HG02973 (cell line): ENCODE data around the gene TOP3B.

ENCODE experiments used
- ATAC-seq: cut with Tn5 transposase; IDR thresholded peaks from one replicate; pipeline ENCODE4 v1.9.1; 2021; ENCODE audit warnings: moderate library complexity; ENCODE audit not compliant: unreplicated experiment

Gene TOP3B

DNA sequence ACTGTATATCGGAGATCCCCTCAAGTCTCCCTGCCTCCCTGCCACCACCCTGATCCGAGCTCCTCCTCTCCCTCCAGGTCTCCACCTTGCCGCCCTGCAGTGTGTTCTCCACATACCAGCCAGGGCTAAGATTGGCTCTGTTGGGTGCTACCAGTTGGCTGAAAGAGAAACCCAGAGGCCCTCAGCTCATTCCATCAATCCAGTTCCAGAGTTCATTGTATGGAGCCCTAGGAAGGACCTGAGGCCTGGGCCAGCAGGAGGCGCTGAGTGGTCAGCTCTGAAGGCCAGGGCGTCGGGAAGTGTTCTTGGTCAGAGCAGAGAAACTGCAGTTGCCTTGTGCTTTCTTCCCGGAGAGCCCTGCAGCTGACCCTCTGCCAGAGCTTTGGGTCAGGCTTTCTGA lies 2.2 kb upstream of the TOP3B start:
- no peak for ATAC-seq

DNA sequence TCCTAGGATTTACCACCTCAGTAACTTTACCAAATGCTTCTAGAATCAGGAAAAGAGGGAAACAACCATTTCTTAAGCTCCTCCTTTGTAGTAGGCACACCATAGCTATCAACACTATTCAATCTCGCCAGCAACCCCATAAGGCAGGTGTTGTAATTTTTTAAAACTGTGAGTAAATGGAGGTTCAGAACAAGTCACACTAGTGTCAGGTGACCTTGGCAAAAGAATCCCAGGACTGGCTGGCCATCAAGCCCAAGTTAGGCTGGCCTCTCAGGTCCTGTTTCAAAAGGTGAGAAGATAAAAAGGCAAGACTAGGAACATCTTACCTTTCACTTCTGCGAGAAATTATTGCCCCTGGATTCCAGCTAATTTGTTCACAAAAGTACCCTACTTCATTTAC lies 713 bp downstream of the TOP3B start:
- no peak for ATAC-seq

DNA sequence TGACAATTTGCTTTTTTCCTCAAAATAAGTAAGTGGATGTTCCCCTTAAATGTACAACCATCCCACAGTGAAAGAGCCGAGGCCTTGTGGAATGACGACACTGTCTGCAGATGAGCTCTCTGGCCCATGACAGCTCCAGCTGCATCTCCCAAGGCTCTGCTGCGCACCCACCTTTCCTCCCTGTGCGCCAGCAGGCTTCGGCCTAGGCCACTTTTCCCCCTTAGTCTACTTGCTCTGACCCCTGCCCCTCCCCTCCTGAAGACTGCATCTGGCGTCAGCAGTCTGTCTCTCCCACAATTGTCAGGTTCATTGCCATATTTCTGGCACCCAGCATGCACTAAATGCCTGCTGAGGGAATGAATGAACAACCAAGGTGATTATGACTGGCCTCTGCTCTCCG lies 2.0 kb downstream of the TOP3B start:
- ATAC-seq = no peak

DNA sequence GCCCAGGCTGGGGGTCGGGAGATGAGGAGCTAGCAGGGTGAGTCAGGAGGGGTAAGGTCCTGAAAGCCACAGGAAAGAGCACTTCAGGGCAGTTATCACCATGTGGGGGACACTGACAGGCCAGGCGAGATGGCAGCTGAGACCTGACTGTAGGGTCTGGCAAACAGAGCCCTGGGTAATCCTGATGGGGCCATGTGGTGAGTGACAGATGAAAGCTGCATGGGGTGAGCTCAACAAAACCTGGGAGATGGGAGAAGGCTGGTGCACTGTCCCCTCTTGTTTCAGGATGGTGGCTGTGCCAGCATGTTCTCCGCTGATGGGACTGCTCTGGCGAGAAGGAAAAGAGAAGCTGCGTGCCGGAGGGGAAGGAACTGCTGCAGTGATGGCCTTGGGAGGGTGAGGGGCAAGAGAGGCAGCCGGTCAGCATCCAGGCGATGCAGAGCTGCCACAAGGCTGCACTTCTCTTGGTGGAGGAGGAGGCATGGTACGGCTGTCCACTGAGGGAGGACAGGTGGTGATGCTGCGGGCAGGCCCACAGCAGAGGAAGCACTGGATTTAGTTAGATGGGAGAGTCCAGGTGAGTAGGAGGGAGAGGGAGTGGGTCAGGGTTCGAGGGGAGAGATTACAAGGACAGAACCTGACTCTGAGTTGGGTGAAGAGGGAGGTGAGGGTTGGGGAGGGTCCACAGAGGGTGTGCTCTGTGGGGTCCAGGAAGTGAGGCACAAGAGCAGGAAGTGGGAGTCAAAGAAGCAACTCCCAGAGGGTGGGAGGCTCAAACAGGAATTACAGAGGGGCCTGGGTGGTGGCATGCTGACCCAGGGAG lies 3.8 kb downstream of the TOP3B start:
- ATAC-seq = no peak

DNA sequence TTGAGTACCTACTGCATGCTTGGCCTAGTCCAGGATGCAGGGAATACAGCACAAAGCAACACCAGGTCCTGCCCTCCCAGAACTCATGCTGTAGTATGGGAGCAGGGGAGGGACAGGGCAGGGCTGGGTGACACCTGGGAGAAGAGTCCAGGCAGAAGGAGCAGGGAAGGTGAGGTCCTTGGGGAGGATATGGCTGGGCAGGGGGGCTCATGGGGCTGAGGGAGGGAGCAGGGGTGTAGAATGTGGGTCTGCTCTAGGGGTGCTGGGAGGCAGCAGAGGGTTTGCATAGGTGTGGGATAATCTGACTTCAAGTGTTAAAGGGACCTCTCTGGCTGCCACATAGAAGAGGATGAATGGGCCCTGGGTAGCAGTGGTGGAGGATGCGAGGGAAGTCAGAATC lies 4.8 kb downstream of the TOP3B start:
- ATAC-seq = no peak

DNA sequence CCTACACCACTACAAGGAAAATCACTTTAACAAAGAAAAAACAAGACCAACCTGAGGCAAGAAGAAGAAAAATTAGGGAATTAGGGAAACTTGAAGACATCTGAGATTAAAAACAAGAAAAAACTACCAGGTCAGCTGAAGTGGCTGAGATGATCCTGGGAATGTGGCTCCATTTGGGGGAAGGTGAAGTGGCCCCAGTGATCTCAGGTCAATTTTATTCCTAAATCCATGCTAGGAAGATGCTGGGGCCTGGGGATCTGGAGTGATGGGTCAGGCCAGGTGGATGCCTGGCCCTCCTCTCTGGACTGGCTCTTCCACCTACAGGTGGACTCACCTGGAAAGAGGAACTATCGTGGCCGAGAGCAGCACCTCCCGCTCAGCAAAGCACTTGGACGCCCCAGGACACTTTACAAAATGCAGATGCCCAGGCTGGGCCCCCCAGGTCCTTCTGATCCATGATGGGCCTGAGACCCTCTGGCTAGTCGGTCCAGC lies 6.7 kb downstream of the TOP3B start:
- no peak for ATAC-seq

DNA sequence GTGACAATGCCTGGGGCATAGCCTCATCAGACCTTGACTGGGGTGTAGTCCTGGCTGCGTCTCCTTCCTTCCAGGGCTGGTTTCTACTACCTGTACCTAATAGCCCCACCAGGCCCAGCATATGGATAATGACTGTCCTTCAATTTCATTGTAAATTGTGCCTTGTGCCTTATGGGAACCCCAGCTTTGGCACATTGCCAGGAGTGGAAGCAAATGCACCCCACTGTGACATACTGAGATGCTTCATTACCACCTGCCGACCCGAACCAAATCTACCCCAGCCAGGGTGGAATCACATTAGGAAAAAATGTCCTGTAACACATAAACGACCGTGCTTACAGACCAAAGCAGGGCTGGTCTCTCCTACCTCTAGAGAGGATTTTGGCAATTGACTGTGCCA lies 7.3 kb downstream of the TOP3B start:
- ATAC-seq = no peak

DNA sequence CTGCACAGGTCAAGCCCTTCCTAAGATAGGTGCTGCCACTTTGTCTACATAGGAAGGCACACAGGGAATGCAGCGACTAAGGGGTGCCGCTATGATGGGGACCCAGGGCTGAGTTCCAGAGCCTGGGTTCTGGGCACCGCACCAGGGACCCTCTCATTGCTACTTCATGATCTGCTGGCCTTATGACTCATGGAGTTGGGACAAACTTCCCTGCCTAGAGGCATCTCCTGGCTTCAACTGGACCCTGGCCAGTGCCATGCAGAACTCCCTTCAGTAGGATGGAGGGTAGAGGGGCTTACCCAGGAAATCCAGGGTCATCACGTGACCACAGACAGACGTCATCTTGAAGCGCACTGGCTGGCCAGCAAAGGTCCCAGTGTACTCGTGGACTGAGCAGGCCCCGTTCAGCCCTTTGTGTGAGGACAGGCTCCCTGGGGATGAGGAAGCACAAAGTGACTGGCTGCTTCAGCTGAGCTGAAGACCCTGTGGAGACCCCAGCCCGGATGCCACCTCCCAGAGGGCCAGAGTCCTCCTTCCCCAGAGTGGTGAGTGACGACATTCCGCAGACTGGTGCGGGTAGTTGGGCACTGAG lies 8.4 kb downstream of the TOP3B start:
- no peak for ATAC-seq

DNA sequence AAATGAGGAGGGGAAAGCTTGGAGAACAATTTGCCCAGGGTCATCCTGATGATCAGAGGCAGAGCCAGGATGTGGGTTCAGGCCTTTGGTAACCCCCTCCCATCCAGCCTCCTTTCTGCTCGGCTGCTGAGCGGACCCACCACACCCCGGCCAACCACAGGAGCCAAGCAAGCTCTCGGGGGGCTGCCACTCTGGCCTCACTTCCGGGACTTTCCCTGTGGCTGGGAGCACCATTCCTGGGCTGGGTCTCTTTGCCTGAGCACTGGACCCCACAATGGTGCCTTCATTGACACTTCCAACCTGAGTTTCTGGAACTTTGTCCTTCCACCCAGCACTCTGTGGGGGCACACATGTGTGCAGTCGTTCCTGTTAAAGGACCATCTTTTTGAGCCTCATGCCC lies 9.8 kb downstream of the TOP3B start:
- ATAC-seq = no peak

DNA sequence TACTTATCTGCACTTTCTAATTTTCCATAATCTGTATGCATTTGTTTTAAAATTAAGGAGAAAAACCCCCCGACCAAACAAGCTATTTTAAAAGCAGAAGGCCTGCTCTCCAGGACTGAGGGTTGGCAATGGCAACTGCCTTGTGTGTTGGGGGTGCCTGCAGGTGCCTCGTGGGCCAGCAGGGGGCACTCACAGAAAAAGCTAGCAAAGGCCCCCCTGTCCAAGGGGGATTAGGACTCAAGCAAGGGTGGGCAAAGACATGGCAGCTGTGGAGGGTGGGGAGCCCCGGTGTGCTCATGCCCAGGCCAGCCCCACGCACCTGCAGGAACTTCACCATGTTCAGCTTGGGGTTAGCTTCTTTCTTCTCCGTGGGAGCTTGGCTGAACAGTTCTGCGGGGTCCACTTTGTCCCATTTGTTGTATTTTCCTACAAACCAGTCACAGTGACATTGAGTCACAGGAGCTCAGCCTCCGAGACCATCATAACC lies 10.3 kb downstream of the TOP3B start:
- no peak for ATAC-seq

DNA sequence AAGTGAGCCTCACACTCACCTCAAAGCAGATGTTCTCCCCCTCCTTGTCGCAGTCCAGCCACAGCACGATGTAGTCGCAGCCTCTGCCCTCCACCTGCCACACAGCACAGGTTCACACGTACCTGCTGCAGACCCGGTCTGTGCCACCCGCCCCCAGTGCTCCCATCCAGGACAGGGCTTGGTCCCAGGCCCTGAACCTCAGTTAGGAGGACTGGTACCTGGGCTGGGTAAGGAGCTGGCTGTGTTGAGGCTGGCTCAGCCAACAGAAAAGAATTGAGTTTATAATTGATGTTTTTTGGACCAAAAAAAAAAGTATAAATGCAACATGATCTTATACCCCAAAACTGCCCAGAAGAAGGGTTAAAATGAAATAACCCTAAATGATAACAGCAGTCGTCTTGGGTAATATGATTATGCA lies 10.7 kb downstream of the TOP3B start:
- no peak for ATAC-seq

DNA sequence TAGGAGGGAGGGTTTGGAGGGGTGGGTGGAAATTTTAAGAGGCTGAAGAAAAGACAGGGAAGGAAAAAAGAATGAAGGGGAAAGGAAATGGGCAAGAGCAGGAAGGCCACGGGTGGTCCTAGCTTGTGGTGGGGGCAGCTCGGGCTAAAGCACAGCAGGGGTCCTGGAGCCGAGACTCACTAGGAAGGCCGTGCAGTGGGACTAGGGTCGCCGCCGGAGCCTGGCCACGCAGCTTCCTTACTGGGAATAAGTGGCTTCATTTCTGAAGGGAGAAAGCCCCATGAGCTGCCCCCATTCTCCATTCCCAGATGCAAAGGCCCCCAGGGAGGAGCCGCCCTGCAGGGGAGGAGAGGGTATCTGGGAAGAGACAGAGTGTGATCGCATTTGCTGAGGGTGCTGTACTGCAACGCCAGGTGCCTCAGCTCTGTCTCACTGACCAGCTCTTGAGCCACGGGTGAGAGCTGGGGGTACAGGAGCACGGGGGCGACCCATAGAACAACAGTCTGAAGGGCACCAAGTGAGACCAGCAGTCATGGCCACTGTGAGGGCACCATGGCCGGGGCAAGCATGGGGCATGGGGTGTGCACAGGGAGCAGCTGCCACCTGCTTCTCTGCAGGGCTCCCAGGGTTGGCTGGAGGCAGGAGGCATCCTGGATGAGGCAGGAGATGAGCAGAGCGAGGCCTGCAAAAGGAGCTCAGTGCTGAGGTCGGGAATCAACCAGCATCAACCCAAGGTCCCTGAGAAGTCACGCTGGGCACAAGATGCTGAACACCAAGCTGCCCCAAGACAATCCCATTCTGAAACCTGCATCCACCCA lies 11.6 kb downstream of the TOP3B start:
- ATAC-seq = no peak

DNA sequence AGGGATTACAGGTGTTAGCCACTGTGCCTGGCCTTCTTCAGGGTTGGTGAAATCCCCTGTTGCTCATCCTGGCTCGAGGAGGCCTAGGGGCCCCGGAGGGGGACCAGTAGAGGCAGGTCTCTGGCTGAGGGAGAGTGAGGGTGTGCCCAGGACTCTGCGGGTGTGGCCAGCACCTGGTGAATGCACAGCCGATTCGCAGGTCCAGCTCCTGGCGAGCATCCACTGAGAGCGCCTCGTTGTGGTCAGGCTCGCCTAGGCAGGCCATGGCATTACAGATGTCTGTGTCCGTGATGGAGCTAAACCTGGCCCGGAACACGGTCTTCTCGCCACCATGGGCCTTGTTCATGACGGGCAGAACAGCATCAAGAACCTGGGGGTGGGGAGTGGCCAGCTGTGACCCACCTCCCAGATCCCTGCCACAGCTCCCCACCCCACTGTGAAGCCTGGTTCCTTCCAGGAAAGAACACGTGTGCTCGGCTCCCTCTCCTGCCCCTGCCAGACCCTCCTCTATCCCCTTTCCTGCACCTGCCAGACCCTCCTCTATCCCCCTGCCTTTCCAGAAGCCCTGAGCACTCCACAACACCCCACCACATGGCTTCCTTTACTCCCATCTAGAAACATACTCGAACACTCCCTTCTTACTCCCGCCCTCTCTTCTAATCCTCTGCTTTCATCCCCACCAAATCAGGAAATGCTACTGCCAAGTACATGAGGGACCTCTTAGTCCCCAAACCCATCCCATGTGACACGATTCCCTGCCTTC lies 12.4 kb downstream of the TOP3B start:
- no peak for ATAC-seq

DNA sequence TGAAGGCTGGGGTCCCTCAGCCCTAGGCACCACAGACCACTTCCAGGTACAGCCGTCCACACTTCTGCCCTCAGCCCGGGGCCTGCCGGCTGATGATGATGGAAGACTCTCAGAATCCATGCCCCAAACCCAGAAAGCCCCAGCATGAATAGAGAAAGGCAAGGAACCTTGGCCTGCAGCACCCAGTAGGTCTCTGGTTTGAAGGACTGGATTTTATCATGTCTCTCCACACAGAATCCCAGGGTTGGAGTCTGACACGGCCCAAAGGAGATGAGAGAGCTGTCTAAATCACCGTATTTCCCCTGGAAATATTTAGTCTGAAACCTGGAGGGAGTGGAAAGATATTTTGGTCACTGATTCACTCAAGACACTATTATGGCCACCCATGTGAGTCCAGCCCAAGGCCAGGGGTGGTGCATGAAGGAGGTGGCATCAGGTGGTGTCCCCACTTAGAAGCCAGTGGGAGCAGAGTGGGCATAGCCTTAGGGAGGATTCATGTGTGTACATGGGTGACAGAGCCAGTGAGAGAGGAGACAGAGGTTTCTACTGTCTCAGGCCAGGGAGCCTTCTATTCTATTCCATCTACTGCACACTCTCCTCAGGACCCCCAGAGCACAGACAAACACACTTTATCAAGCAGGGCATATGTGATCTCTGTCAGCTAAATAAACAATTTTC lies 14.0 kb downstream of the TOP3B start:
- ATAC-seq = no peak

DNA sequence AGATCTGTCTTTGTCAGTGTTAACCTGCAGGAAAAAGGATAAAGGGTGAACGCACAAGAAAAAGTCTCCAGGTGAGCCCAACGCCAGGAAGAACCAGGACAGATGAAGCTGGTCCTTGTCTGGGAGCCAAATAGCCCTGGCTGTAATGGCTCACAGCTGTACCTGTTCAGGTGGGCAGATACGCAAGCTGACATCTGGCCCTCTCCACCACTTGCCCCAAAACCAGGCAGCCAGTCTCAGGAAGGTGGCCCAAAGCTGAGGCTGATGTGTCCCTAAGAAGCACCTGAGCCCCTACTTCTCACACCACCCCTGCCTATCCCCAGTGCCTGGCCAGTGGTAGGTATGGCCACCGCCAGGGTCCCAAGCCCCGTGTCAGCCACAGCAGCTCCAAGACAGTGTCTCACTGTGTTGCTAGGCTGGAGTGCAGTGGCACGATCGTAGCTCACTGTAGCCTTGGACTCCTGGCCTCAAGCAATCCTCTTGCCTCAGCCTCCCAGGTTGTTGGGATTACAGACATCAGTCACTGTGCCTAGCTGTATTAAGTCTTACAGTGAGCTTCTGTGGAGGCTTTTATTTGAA lies 14.8 kb downstream of the TOP3B start:
- no peak for ATAC-seq

DNA sequence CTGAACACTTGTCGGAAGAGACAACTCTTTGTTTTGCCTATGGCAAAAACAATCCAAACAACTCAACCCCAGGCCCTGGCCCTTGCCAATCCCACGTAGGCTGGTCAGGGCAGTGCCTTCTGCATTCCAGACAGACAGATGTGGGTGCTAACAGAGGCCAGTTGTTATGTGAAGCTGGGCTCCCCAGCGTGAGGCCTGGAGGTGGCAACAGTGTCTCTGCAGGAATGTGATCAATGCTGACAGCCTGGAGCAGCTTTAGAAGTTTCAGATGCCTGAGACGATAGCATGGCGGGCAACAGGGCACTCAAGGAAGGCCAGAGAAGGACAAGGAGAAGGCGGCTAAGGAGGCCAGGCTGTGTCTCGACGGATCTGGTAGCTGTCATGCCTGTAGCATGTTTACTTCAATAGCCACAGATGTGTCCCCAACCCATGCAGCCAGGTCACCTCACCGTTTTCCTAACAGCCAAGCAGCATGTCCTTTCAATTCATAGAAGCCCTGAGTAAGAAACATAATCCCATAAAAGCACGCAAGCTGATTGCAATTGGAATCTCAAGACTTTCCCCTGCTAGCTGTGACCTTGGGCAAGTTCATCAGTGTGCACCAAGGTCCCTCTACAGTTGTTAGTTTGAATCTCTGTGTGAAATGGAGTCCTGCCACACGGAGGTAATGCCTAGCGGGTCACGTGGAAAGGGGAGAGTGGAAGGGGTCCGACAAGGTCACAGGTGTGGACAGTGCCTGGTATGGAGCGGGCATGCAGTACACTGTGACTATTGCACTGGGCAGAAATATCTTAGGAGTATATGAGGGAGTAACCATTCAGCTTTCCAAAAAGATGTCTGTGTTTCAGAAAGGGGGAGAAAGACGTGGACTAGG lies 15.7 kb downstream of the TOP3B start:
- no peak for ATAC-seq

DNA sequence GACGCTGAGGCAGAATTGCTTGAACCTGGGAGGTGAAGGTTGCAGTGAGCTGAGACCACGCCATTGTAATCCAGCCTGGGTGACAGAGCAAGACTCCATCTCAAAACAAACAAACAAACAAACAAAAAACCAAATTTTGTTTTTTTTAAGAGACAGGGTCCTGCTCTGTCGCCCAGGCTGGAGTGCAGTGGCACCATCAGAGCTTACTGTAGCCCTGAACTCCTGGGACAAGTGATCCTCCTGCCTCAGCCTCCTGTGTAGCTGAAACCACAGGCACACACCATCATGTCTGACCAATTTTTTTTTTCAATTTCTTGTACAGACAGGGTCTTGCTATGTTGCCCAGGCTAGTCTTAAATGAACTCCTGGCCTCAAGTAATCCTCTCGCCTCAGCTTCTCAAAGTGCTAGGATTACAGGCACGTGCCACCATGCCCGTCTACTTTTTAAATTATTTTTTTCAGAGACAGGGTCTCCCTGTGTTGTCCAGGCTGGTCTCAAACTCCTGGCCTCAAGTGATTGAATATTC lies 16.8 kb downstream of the TOP3B start:
- ATAC-seq = no peak

DNA sequence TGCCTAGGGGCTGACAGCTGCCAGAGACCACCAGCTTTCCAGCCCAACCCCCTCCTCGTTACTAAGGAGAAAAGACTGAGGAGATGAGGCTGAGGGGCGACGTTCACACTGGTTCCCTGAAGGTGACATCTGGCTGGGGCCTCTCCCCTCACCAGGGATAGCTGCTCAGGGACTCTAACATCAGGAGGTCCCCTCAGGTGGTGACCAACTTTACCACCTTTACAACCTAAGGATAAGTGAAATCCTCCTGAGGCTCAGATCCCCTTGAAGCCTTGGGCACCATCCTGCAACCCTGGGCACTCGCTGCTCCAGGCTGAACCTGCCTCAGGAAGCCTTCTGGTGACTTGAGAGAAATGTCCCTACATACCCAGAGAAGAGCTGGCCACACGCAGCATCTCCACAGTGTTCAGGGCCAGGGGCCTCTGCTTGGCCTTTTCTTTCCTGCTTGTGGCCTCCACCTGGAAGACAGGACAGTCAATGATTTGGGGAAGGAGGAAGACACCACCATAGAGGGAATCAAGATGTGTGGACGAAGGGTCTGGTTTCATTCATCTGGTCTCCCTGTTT lies 17.6 kb downstream of the TOP3B start:
- no peak for ATAC-seq
